Lower leg skin (tissue), 4 donors: ENCODE data around the gene CAMSAP2. TPM values are rescaled to one million over a fixed set of nuclear protein-coding genes. Genes with fewer than 3 reads are reported as not detected.

Experiments
- DNase-seq, 2 donors: peaks; one replicate each; pipeline ENCODE4 v3.0.0-alpha.2; 2019; ENCODE audit warnings: low spot score in 2 of 2
- H3K4me3 ChIP-seq: fragments of 200-600 bp; sonication (generic); 2 replicates; pipeline ENCODE4 v1.5.1; 2017; ENCODE audit warnings: mild to moderate bottlenecking, low read depth; ENCODE audit not compliant: poor library complexity, severe bottlenecking
- POLR2A ChIP-seq, 2 donors: fragments of 450-650 bp; IDR thresholded peaks; one replicate each; pipeline ENCODE4 v1.6.1; 2016 to 2017; ENCODE audit warnings: antibody characterized with exemption in 2 of 2, mild to moderate bottlenecking in 1 of 2, moderate library complexity in 1 of 2
- WGBS, 2 donors: methylation state at CpG; one replicate each; pipeline ENCODE4 v1.1.5; 2018; 5-methylcytosine and 5-hydroxymethylcytosine counted together
- intact Hi-C: fragments of 100-400 bp; cut with DNase I; formaldehyde crosslinking; loops from one replicate; pipeline ENCODE4 v1.15.0; 2023; ENCODE audit warnings: low total_unique reads
- total RNA-seq, 4 donors: library from RNA; depleted of rRNA; stranded (reverse); fragments of >200 nt; gene quantifications; one replicate each; pipeline ENCODE4 v1.1.0, GENCODE V29; 2016
- TF ChIP-seq, protein P1 (sequence below), 3 donors: fragments of 450-650 bp; IDR thresholded peaks; one replicate each; pipeline ENCODE4 v1.5.1; 2016; ENCODE audit warnings: antibody characterized with exemption in 3 of 3, mild to moderate bottlenecking in 3 of 3, moderate library complexity in 2 of 3

Gene CAMSAP2
- total RNA-seq, 4 donors from 2014 or later, result 22.5 to 41.3 (median 36.1) TPM

DNA sequence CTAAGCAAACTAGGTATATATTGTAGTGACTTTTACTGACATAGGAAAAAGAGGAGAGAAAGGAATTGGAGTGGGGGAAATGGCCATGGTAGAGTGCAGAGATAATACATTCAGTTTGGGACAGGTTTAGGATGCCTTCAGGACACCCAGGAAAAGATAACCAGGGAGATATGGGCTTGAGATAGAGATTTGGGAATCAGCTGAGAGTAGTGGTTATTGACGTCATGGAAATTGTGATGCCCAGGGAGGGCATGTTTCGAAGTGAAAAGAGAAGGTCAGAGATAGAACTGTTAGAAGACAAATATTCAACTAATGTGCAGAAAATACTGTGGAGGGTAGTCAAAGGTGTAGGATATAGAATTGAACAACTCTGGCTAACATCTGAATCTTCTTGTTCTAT is 40.6 kb downstream of the CAMSAP2 start:
- no peak overlapping the region for H3K4me3 ChIP-seq
- DNase-seq, result no peak
- no peak for TF ChIP-seq POLR2A (IDR thresholded peaks at IDR 0.05)
- TF ChIP-seq, protein P1, sequence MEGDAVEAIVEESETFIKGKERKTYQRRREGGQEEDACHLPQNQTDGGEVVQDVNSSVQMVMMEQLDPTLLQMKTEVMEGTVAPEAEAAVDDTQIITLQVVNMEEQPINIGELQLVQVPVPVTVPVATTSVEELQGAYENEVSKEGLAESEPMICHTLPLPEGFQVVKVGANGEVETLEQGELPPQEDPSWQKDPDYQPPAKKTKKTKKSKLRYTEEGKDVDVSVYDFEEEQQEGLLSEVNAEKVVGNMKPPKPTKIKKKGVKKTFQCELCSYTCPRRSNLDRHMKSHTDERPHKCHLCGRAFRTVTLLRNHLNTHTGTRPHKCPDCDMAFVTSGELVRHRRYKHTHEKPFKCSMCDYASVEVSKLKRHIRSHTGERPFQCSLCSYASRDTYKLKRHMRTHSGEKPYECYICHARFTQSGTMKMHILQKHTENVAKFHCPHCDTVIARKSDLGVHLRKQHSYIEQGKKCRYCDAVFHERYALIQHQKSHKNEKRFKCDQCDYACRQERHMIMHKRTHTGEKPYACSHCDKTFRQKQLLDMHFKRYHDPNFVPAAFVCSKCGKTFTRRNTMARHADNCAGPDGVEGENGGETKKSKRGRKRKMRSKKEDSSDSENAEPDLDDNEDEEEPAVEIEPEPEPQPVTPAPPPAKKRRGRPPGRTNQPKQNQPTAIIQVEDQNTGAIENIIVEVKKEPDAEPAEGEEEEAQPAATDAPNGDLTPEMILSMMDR (IDR thresholded peaks at IDR 0.05), result no peak
- intact Hi-C loops, result no loop called here
- WGBS, 2 donors, result 67 to 75% methylated on average over 2 of the region's 2 CpGs

DNA sequence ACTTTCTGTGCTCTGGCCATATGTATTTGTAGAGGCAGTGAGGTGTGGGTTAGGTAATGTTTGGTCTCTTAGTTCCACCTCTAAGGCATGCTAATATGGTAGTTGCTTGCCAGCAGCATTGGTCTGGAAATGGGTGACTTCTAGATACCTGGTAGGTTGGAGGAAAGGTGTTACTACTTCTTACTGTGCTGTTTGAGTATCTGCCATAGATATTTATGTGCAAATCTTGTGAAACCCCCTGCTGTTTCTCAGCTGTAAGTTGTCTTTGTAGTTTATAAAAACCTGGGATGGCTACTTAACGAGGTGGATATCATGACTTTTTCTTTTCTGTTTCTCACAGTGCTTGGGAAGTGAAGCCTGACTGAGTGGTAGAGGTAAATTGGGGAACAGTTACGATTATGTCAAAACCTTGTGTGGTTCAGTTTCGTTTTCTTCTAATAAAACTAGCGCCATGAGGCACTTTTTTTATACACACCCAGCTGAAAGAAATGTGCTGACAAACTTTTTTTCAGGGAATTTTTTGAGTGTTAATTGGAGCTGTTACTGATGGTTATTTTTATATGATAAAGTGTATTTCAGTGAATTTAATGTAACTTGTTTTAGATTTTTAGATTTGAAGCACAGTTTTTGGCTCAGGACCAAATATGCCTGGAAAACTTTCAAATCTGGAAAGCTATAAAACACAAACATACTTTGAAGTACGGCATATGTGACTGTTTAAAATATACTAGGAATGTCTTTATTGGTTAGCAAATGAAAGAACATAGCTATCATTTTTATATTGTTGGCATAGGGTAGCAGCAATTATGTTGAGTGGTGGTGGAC is 42.1 kb downstream of the CAMSAP2 start:
- whole genome bisulfite sequencing, 2 donors, result 13 to 20% methylated on average over 5 of the region's 5 CpGs
- DNase-seq, result no peak

DNA sequence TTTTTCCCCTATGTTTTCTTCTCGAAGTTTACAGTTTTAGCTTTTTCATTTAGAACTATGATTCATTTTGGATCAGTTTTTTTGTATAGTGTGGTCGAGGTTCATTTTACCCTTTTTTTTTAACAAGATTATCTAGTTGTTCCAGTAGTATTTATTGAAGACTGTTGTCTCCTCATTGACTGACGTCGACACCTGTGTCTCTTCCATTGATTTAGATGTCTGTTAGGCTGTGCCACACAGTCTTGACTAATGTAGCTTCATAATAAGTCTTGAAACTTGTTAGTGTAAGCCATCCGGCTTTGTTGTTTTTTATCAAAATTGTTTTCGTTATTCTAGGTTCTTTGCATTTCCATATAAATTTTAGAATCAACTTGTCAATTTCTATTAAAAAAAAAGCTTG is 45.2 kb downstream of the CAMSAP2 start:
- no peak for TF ChIP-seq POLR2A (IDR thresholded peaks at IDR 0.05)
- TF ChIP-seq, protein P1 (IDR thresholded peaks at IDR 0.05), result no peak
- no peak for DNase-seq
- WGBS, 2 donors, result 94 to 95% methylated on average over 6 of the region's 6 CpGs
- intact Hi-C loops, result no loop called here
- H3K4me3 ChIP-seq, result no peak overlapping the region

More for the DNA sequence above, 42.1 kb downstream of the CAMSAP2 start:
- intact Hi-C loops, result no loop called here
- no peak for TF ChIP-seq POLR2A (IDR thresholded peaks at IDR 0.05)
- TF ChIP-seq, protein P1 (IDR thresholded peaks at IDR 0.05), result no peak
- no peak overlapping the region for H3K4me3 ChIP-seq

DNA sequence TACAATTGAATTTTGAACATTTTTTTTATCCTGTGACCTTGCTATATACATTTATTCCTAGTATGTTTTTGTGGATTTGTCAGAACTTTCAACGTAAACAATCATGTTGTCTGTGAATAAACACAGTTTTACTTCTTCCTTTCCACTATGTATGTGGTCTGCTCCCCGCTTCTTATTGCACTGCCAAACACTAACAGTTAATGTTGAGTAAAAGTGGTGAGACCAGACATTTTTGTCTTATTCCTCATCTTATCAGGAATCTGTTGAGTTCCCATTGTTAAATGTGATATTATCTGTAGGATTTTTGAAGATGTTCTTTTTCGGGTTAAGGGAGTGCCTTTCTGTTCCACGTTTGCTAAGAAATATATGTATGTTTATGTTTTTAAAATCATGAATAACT is 45.9 kb downstream of the CAMSAP2 start:
- intact Hi-C loops, result no loop called here
- DNase-seq, result no peak
- WGBS, 2 donors, result 89 to 94% methylated on average over 4 of the region's 4 CpGs
- no peak for TF ChIP-seq POLR2A (IDR thresholded peaks at IDR 0.05)
- TF ChIP-seq, protein P1 (IDR thresholded peaks at IDR 0.05), result no peak
- no peak overlapping the region for H3K4me3 ChIP-seq

DNA sequence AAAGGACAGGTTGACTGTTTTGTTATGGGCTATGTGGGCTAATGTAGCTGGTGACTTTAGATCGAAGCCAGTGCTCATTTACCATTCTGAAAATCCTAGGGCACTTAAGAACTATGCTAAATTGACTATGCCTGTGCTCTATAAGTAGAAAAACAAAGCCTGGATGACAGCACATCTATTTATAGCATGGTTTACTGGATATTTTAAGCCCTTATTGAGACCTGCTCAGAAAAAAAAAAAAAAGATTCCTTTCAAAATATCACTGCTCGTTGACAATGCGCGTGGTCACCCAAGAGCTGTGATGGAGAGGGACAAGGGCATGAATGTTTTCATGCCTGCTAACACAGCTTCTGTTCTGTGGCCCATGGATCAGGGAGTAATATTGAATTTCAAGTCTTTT is 48.1 kb downstream of the CAMSAP2 start:
- 70 to 94% methylated on average over 4 of the region's 4 CpGs for WGBS, 2 donors
- no peak overlapping the region for H3K4me3 ChIP-seq
- DNase-seq, result no peak
- intact Hi-C loops, result no loop called here
- TF ChIP-seq, protein P1 (IDR thresholded peaks at IDR 0.05), result no peak
- no peak for TF ChIP-seq POLR2A (IDR thresholded peaks at IDR 0.05)
